Measurements from ENCODE around the gene PIGT.

DNA sequence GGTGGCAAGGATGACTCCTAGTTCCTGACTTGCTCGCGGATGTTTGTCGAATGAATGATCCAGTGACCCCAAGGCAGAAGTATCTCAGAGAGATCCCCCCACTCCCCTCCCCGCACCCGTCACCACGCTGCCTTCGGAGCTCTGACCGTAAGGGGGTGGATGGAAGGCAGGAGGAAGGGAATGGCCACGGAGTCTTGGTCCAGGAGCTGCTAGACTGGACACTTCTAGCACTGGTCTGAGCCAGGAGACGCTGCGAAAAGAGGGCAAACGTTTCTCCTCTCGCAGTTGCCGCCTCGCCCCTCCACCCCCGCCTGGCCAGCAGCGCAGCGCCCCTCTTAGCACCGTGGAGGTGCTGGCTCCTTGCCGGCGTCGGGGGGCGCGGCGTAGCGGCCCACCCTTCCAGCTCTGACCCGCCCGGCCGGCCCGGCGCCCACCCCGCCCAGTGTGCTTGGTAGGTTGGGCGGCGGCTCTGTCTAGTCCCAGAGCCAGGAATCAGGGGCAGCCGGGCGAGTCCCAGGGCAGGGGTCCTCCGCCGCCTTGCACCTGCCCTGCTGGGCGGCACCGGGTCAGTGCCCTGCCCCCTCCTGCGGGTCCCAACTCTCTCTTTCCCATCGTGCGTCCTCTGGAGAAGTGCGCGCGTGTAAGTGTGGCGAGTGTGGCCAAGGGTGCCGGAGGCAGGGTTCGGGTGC is 10.2 kb upstream of the PIGT start:
- TF ChIP-seq, protein P1, sequence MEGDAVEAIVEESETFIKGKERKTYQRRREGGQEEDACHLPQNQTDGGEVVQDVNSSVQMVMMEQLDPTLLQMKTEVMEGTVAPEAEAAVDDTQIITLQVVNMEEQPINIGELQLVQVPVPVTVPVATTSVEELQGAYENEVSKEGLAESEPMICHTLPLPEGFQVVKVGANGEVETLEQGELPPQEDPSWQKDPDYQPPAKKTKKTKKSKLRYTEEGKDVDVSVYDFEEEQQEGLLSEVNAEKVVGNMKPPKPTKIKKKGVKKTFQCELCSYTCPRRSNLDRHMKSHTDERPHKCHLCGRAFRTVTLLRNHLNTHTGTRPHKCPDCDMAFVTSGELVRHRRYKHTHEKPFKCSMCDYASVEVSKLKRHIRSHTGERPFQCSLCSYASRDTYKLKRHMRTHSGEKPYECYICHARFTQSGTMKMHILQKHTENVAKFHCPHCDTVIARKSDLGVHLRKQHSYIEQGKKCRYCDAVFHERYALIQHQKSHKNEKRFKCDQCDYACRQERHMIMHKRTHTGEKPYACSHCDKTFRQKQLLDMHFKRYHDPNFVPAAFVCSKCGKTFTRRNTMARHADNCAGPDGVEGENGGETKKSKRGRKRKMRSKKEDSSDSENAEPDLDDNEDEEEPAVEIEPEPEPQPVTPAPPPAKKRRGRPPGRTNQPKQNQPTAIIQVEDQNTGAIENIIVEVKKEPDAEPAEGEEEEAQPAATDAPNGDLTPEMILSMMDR (IDR thresholded peaks at IDR 0.05) = no peak
- no peak for TF ChIP-seq POLR2AphosphoS5 (IDR thresholded peaks at IDR 0.05)
